Measurements from ENCODE around the gene PRR14L.

- TF ChIP-seq, protein P1, sequence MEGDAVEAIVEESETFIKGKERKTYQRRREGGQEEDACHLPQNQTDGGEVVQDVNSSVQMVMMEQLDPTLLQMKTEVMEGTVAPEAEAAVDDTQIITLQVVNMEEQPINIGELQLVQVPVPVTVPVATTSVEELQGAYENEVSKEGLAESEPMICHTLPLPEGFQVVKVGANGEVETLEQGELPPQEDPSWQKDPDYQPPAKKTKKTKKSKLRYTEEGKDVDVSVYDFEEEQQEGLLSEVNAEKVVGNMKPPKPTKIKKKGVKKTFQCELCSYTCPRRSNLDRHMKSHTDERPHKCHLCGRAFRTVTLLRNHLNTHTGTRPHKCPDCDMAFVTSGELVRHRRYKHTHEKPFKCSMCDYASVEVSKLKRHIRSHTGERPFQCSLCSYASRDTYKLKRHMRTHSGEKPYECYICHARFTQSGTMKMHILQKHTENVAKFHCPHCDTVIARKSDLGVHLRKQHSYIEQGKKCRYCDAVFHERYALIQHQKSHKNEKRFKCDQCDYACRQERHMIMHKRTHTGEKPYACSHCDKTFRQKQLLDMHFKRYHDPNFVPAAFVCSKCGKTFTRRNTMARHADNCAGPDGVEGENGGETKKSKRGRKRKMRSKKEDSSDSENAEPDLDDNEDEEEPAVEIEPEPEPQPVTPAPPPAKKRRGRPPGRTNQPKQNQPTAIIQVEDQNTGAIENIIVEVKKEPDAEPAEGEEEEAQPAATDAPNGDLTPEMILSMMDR (IDR thresholded peaks at IDR 0.05; ENCODE audit: low read depth, low read length): no peak
- no peak for TF ChIP-seq POLR2A (IDR thresholded peaks at IDR 0.05; ENCODE audit: extremely low read depth, insufficient read length)
- TF ChIP-seq, protein P2, sequence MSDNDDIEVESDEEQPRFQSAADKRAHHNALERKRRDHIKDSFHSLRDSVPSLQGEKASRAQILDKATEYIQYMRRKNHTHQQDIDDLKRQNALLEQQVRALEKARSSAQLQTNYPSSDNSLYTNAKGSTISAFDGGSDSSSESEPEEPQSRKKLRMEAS (IDR thresholded peaks at IDR 0.05; ENCODE audit: low read depth, low read length): 0 out of 2 replicates have a peak, but pooled peaks have one; percentile 19
- no peak for TF ChIP-seq MYC (IDR thresholded peaks at IDR 0.05; ENCODE audit: low read depth, low read length)
Observed at GRCh38 chr22:31728857-31729256, 21.1 kb downstream of the PRR14L start.

Measured in NB4 (cell line).